HG03025 (cell line): ENCODE measurements around the gene IRF2BPL.

ENCODE experiments used
- ATAC-seq: cut with Tn5 transposase; IDR thresholded peaks from one replicate; pipeline ENCODE4 v1.9.1; 2021; ENCODE audit warnings: mild to moderate bottlenecking, moderate library complexity; ENCODE audit not compliant: unreplicated experiment, low FRiP score

Gene IRF2BPL

DNA sequence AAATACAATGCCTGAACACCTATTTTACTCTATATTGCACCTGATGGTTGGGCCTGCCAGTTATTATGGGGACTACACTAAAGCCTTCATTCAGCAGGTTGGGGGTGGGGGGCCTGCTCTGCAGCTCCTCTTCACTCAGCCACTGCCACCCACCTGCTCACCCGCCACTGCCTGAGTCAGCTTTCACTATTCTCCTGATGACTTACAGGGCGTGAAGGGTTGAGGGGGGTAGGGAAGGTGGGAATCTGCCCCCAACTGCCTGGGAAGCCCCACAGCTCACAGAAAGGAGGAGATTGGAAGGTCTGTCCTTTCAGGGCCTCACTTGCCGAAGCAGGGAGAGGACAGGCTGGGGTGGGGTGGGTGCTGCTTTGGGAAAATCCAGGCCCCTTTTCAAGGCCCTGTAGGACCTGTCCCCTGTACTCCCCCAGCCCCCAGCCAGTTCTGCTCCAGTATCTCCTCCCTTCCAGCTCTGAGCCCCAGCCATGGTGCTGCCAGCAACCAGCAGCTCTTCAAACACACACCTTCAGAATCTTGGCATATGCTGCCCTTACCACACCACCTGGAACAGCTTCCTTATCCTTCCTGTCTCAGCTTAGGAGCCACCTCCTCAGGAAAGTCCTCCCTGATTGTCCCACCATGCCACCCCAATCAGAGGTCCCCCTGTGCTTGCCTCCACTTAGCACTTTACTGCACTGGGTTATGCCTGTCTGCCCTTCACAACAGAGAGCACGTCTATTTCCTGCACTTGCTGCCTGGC lies 33.1 kb downstream of the IRF2BPL start:
- ATAC-seq, result no peak

DNA sequence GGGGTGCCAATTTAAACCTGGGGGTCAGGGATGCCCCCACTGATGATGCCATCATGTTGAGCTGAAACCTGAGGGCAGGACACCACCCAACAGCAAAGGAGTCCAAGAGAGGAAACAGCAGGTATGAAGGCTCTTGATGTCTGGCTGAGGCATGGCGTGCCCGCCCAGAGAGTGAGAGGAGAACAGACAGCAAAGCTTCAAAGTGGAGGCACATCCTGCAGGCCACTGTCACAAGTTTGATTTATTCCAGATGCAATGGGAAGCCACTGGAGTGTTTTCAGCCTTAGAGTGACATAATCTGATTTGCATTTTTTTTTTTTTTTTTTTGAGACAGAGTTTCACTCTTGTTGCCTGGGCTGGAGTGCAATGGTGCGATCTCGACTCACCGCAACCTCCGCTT lies 34.8 kb downstream of the IRF2BPL start:
- ATAC-seq, result no peak

DNA sequence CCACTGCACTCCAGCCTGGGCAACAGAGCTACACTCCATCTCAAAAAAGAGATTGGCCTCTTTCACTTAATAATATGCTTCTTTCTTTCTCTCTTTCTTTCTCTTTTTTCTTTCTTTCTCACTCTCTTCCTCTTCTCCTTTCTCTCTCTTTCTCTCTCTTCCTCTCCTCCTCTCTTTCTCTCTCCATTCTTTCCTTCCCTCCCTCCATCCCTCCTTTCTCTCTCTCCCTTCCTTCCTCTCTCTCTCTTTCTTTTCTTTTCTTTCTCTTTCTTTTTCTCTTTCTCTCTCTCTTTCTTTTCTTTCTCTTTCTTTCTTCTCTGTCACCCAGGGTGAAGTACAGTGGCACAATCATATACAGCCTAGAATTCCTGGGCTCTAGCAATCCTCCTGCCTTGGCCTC lies 38.4 kb downstream of the IRF2BPL start:
- ATAC-seq, result no peak

DNA sequence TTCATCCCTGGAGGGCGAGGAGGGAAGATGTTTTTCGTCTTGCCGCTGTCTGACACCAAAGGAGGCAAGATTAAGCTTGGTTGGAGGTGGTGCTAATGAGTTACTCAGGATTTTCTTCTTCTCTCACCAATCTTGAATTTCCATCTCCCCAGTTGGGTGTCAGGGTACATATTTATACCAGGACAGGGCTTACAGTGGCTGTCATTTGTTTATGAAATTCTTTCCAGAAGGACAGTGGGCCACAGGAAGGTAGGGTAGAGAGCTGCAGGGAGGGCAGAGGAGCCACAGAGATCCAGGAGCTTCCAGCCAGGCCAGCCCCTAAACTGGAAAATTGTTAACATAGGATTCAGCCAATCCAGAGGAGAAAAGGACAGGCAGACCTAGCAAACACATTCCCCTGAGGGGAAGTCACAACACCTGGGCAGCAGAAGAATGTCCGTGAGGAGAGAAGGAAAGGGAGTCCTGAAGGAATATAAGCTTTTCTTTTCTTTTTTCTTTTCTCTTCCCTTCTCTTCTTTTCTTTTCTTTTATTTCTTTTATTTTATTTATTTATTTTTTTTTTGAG lies 40.5 kb downstream of the IRF2BPL start:
- ATAC-seq, result no peak

DNA sequence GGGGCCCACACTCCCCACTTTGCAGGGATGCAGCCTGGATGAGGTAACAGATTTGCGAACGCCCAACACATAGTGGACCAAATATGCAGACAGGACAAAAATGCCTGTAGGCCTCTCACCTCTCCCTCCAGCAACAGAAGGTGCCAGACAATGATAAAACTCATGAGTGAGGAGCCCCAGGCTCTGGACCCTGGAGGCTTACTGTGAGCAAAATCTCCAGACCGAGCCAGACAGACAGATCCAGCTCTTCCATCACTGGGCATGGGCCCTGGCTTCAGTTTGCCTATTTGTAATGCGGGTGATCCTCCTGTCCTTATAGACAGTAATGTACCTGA lies 42.3 kb downstream of the IRF2BPL start:
- ATAC-seq, result no peak

DNA sequence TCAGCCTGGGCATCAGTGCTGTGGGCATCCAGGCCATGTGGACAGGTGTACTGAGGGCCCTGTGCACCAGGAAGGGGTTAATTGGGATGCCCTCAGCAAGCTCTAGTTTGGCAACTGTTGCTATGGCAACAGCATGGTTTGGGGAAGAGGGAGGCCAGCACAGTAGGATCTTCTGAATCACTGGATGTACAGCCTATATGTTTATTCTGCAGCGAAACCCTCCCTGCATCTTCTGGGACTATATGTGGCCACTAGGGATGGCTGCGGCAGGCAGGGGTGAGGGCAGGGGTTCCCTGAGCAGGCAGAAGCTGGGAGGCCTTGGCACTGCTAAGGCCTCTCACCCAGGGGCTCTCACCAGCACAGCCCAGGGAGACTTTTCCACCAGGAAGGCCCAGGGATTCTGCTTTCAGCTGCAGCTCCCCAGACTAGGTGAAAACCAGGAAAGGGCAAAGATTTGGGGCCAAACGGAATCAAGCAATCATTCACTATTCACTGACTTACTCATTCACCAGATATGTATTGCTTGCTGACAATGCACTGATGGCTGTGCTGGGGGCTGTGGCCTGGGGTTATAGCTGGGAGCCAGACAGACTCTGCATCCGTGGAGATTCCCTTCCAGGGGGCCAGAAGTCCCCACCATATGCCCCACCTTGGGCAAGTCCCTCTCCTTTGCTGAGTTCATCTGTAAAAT lies 42.8 kb downstream of the IRF2BPL start:
- ATAC-seq, result no peak

DNA sequence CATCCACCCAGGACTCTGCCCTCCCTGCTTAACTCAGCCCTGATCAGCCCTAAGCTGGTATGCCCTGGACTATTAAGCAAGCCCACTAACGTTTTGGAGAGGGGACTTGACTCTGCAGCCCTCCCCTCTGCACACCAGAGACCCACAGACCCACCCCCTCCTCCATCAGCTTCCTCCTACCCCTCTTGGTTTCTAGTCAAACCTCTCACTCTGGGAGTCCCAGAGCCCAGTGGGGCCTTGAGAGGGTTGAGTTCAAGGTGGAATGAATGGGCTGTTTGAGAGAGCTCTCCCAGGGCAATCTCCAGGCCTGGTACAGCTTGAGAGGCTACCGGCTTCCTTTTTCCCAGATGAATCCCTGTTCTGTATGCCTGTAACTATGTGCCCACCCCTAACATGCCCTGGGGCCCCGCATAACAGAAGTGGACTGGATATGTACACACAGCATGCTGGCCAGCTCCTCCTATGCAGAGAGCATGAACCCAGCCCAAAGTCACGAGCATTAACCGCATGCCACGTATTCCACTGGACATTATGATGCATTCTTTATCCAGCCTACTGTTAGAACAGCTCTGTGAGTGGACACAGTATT lies 43.6 kb downstream of the IRF2BPL start:
- ATAC-seq, result no peak

DNA sequence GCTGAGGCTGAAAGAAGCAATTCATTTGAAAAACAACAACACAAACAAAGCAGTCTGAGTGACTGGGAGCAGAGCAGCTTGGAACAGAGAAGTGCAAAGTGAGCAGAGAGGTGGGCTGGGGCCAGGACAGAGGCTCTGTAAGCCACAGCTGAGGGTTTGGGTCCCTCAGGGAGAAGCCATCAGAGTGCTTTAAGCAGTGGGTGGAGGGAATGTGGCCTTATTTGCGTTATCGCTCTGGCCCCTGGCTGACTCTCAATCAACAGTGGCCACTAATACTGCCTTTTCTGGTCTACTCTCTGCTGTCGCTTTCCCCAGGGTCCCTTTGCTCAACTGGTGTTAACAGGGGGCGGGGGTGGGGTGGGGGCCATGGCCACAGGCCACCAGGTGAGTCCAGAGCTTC lies 44.2 kb downstream of the IRF2BPL start:
- ATAC-seq, result no peak

DNA sequence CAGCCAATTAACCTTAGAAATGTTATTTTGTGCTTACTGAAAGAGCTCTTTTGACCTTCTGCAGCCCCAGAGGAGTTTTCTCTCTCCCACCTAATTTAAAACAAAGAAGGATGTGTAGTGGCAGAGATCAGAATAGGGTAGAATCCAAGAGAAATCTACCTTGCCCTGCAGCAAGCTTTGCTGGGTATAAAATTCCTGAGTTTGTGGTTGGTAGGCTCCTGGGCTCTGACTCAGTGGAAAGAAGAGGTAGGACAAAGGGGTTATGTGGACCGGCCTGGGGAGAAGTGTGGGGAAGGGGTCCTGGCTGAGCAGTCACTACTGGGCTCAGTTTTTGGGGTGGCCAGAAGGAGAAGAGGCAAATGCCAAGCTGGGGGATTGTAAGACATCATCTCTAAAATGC lies 46.8 kb downstream of the IRF2BPL start:
- ATAC-seq, result no peak

DNA sequence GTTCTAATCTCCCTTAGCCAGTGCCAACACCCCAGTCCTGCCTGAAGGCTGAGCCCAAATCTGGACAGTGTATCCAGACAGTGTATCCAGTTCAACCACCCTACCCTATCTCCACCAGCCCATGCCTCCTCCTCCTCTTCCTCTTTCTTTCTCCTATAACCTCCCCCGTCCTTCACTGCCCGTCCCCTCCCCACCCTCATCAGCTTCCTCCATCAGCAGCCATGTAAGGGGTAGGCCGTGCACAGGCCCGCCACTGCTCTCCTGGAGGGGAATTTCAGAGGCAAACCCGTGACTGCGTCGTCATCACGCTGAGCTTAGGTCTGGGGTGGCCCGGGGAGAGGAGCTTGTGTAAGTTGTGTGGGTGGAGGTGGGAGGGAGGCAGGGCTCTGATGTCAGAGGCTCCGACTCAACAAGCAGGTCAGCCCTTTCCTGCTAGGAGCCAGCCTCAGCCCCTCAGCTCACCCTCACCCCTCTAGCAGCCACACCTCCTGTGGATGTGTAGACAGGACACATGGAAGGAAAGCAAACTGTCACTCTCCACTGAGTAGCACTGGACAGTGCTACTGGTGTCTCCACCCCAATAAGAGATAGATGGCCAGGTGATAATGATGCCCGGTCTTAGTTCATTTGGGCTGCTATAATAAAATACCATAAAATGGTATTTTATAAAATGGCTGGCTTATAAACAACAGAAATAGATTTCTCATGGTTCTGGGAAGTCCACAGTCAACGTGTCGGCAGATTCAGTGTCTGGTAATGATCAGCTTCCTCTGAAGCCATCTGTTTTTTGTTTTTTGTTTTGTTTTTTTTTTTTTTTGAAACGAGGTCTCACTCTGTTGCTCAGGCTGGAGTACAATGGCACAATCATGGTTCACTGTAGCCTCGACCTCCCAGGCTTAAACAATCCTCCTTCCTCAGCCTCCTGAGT lies 50.5 kb downstream of the IRF2BPL start:
- peak; percentile 77 for ATAC-seq

DNA sequence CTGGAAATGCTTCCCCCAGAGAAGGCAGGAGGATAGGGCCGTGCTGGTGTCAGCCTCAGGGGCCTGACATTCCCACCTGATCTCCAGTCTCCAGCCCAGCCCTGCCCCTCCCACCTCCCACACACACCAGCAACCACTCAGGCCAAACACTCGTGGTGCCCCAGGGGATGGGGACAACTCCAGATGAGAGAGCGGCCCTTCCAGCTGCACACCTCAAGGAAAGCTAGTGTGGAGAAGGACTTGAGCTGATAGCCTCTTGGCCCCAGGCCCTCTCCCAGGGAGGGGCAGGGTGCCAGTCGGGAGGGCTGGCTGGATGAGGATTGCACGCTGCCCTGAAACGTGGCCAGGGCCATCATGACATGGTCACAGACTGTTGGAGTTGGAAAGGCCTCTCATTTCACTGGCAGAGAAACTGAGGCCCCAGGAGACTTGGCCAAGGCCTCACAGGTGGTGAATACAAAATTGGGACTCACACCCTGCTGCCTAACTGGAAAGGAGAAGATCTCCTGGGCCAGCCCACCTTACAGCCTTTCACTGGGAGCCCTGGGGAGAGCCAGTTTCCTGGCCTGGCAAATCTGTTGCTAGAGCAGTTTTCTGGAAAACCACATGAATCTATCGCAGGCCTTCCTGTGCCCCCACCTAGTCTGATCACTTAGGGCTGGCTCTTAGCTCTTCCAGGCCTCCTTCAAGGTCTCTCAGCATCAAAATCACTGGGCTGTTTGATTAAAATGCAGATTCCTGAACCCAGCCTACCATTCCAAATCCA lies 52.1 kb downstream of the IRF2BPL start:
- ATAC-seq, result no peak

DNA sequence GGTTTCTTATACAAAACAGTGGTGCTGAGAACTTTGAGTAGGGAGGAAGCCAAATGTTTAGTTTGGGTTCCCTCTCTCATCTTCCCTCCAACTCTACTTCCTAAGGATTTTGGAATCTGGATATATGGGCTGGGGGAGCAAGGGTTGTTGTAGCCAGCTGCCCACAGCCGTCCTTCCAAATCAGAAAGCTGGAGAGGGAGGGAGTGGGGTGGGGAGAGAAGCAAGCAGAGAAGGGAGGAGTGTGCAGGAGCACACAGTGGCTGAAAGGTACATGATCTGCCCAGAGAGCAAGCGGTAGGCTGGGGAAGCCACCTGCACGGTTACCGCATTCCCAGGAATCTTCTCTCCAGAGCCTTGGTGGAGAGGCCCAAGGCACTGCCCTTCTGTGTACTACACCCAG lies 52.7 kb downstream of the IRF2BPL start:
- ATAC-seq, result no peak

DNA sequence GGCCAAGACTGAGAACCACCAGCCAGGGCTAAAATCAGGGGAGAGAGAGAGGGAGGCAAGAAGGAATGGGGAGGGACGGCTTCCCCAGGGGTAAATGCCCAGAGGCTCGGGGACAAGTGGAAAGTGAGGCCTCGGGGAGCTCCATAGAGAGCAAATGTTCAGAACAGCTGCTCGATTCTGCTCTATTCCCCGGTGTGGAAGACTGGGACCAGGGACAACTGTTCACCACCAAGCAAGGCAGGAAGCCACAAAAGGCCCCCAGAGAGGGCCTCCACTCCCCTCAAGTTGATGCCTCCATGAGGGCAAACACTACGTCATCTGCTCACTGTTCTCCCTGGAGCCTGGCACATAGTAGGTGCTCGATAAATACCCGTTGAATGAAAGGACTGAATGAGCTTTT lies 53.5 kb downstream of the IRF2BPL start:
- no peak for ATAC-seq
